GM21360 (cell line): ENCODE measurements around the gene ZNF620.
"Not testable (repeated sequence)": the region's sequence is repeated elsewhere in the genome, so short reads cannot be mapped to it uniquely, and the experiment has no call there.

ENCODE experiments used
- ATAC-seq: cut with Tn5 transposase; IDR thresholded peaks from one replicate; pipeline ENCODE4 v1.9.1; 2021; ENCODE audit warnings: mild to moderate bottlenecking, moderate library complexity; ENCODE audit not compliant: unreplicated experiment

The ZNF620 gene

GRCh38 chr3:40499952-40500351 lies 5.9 kb upstream of the ZNF620 start:
- ATAC-seq: no peak

- ATAC-seq: no peak
Measured at GRCh38 chr3:40502034-40502433, 3.8 kb upstream of the ZNF620 start.

- no peak for ATAC-seq
Measured at GRCh38 chr3:40504636-40505430, 1.0 kb upstream of the ZNF620 start.

GRCh38 chr3:40511031-40511718 lies 5.3 kb downstream of the ZNF620 start:
- no peak for ATAC-seq

GRCh38 chr3:40516201-40516600 lies 10.4 kb downstream of the ZNF620 start:
- ATAC-seq: no peak

- no peak for ATAC-seq
Measured at GRCh38 chr3:40518067-40518466, 12.2 kb downstream of the ZNF620 start.

GRCh38 chr3:40518848-40519247 lies 13.0 kb downstream of the ZNF620 start:
- ATAC-seq: no peak

GRCh38 chr3:40521254-40521653 lies 15.4 kb downstream of the ZNF620 start:
- no peak for ATAC-seq

GRCh38 chr3:40523781-40524180 lies 17.9 kb downstream of the ZNF620 start:
- ATAC-seq: no peak

GRCh38 chr3:40524222-40524567 lies 18.4 kb downstream of the ZNF620 start:
- peak; percentile 14 for ATAC-seq

- peak; percentile 97 for ATAC-seq
Measured at GRCh38 chr3:40524568-40525285, 18.9 kb downstream of the ZNF620 start, which contains the start of gene ZNF621. Gene ZNF621 (plus strand): TSS chr3:40524960. CDS start chr3:40525841, 881 bp downstream.

- ATAC-seq: no peak
Measured at GRCh38 chr3:40528426-40528825, 22.6 kb downstream of the ZNF620 start.

- no peak for ATAC-seq
Measured at GRCh38 chr3:40532252-40532651, 26.4 kb downstream of the ZNF620 start.

- no peak for ATAC-seq
Measured at GRCh38 chr3:40534283-40534682, 28.4 kb downstream of the ZNF620 start.

GRCh38 chr3:40546816-40547215 lies 41.0 kb downstream of the ZNF620 start:
- no peak for ATAC-seq

GRCh38 chr3:40550167-40550566 lies 44.3 kb downstream of the ZNF620 start:
- no peak for ATAC-seq

- no peak for ATAC-seq
Measured at GRCh38 chr3:40557575-40558161, 51.8 kb downstream of the ZNF620 start.

- ATAC-seq: not testable (repeated sequence)
Measured at GRCh38 chr3:40562482-40562881, 56.6 kb downstream of the ZNF620 start.

GRCh38 chr3:40565629-40566028 lies 59.8 kb downstream of the ZNF620 start:
- not testable (repeated sequence) for ATAC-seq

- ATAC-seq: no peak
Measured at GRCh38 chr3:40566694-40567093, 60.9 kb downstream of the ZNF620 start.
